MM.1S (cell line): Measurements from ENCODE around the gene EPS8L1.

Source experiments
- DNase-seq: peaks from one replicate; pipeline ENCODE4 v3.0.0-alpha.2; 2015
- H2AFZ ChIP-seq: fragments of 300-600 bp; sonication (generic); 2 replicates; pipeline ENCODE4 v1.6.0; 2016; ENCODE audit warnings: antibody characterized with exemption, low read length
- H3F3A ChIP-seq: fragments of 300-600 bp; sonication (generic); 2 replicates; pipeline ENCODE4 v1.6.1; 2016; ENCODE audit warnings: mild to moderate bottlenecking, antibody characterized with exemption, low read length, moderate library complexity, mixed read lengths; ENCODE audit not compliant: insufficient read depth
- H3K27ac ChIP-seq: fragments of 300-600 bp; sonication (generic); 2 replicates; pipeline ENCODE4 v1.5.1; 2016; ENCODE audit warnings: mild to moderate bottlenecking, low read length
- H3K27me3 ChIP-seq: fragments of 300-600 bp; sonication (generic); replicated peaks from 2 replicates; pipeline ENCODE4 v1.6.0; 2016; ENCODE audit warnings: low read length; ENCODE audit not compliant: insufficient read depth
- H3K36me3 ChIP-seq: fragments of 300-600 bp; sonication (generic); replicated peaks from 2 replicates; pipeline ENCODE4 v1.6.1; 2016; ENCODE audit warnings: mild to moderate bottlenecking, low read length, mixed read lengths; ENCODE audit not compliant: insufficient read depth
- H3K4me1 ChIP-seq: fragments of 300-600 bp; sonication (generic); 2 replicates; pipeline ENCODE4 v1.6.1; 2016; ENCODE audit warnings: low read length, mixed read lengths
- H3K4me2 ChIP-seq: fragments of 300-600 bp; sonication (generic); 2 replicates; pipeline ENCODE4 v1.6.0; 2016; ENCODE audit warnings: low read depth, low read length
- H3K4me3 ChIP-seq: fragments of 300-600 bp; sonication (generic); 2 replicates; pipeline ENCODE4 v1.5.1; 2016; ENCODE audit warnings: low read length, mixed read lengths
- H3K79me2 ChIP-seq: fragments of 300-600 bp; sonication (generic); 2 replicates; pipeline ENCODE4 v1.6.1; 2016; ENCODE audit warnings: mixed run types, low read length, mixed read lengths
- H3K9ac ChIP-seq: fragments of 300-600 bp; sonication (generic); 2 replicates; pipeline ENCODE4 v1.6.1; 2016; ENCODE audit warnings: low read length, mixed read lengths
- H3K9me2 ChIP-seq: fragments of 300-600 bp; sonication (generic); replicated peaks from 2 replicates; pipeline ENCODE4 v1.6.1; 2016; ENCODE audit warnings: mild to moderate bottlenecking, low read length, mixed read lengths; ENCODE audit not compliant: insufficient read depth
- H3K9me3 ChIP-seq: fragments of 300-600 bp; sonication (generic); replicated peaks from 2 replicates; pipeline ENCODE4 v1.6.1; 2016; ENCODE audit warnings: mild to moderate bottlenecking, low read length, mixed read lengths; ENCODE audit not compliant: insufficient read depth
- H4K20me1 ChIP-seq: fragments of 300-600 bp; sonication (generic); 2 replicates; pipeline ENCODE4 v1.6.1; 2016; ENCODE audit warnings: mild to moderate bottlenecking, low read length, moderate library complexity, mixed read lengths; ENCODE audit not compliant: insufficient read depth
- EZH2 ChIP-seq: fragments of 300-600 bp; sonication (generic); optimal IDR thresholded peaks from 2 replicates; pipeline ENCODE3; 2017; ENCODE audit warnings: low read depth, mild to moderate bottlenecking, antibody characterized with exemption, low read length, mixed read lengths
- EZH2phosphoT487 ChIP-seq: fragments of 300-600 bp; sonication (generic); IDR thresholded peaks from 2 replicates; pipeline ENCODE4 v1.6.1; 2018; ENCODE audit warnings: antibody characterized with exemption, low read length
- TF ChIP-seq, protein P1 (sequence below): fragments of 300-600 bp; sonication (generic); IDR thresholded peaks from 2 replicates; pipeline ENCODE4 v1.5.1; 2016; ENCODE audit warnings: antibody characterized with exemption, low read length, mixed read lengths

Gene EPS8L1

DNA sequence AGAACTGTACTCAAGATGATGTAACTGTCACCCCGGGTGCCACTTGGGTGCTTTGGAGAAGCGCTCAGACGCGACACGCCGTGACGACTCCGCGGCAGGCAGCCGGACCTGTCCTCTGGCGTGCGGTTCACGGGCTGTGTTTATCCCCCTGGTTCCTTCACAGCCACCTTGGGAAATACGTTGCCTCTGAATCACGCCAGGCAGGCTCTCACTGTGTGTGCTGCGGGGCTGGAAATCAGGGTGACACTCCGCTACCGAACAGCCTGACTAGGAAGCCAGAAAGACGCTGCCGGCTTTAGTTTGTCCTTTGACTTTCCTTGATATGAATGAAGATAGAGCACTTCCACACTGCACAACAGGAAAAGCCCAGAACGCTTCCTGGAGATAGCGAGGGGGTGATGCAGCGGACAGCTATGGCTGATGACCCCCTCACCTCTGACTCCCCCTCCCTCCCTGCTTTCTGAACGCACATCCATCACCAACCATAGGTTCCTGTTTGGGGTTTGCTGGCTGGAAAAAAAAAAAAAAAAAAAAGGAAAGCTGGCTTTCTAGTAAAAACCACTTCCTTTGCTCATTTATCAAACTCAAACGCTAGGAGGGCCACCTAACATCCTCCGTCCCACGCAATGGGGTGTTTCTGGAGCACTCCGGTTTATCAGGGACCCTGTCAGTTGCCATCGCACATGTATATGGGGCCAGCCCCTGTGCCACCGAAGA, 33.9 kb upstream of the EPS8L1 start:
- no peaks in the 10 kb centered on the region for H3K27me3 ChIP-seq
- H3K9ac ChIP-seq: no peak overlapping the region
- H3K9me3 ChIP-seq: no peaks in the 10 kb centered on the region
- H3K4me3 ChIP-seq: no peak overlapping the region
- no peaks in the 10 kb centered on the region for H3K4me1 ChIP-seq
- H3F3A ChIP-seq: no peaks in the 10 kb centered on the region
- H3K27ac ChIP-seq: no peak overlapping the region
- no peak for DNase-seq
- no peak overlapping the region for H2AFZ ChIP-seq
- no peaks in the 10 kb centered on the region for H3K36me3 ChIP-seq
- H3K79me2 ChIP-seq: peaks cover 29% of the 10 kb centered on the region
- no peaks in the 10 kb centered on the region for H4K20me1 ChIP-seq
- TF ChIP-seq, protein P1, sequence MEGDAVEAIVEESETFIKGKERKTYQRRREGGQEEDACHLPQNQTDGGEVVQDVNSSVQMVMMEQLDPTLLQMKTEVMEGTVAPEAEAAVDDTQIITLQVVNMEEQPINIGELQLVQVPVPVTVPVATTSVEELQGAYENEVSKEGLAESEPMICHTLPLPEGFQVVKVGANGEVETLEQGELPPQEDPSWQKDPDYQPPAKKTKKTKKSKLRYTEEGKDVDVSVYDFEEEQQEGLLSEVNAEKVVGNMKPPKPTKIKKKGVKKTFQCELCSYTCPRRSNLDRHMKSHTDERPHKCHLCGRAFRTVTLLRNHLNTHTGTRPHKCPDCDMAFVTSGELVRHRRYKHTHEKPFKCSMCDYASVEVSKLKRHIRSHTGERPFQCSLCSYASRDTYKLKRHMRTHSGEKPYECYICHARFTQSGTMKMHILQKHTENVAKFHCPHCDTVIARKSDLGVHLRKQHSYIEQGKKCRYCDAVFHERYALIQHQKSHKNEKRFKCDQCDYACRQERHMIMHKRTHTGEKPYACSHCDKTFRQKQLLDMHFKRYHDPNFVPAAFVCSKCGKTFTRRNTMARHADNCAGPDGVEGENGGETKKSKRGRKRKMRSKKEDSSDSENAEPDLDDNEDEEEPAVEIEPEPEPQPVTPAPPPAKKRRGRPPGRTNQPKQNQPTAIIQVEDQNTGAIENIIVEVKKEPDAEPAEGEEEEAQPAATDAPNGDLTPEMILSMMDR: no peak
- no peak for TF ChIP-seq EZH2phosphoT487
- no peak for TF ChIP-seq EZH2
- H3K4me2 ChIP-seq: no peak overlapping the region
- H3K9me2 ChIP-seq: no peaks in the 10 kb centered on the region

DNA sequence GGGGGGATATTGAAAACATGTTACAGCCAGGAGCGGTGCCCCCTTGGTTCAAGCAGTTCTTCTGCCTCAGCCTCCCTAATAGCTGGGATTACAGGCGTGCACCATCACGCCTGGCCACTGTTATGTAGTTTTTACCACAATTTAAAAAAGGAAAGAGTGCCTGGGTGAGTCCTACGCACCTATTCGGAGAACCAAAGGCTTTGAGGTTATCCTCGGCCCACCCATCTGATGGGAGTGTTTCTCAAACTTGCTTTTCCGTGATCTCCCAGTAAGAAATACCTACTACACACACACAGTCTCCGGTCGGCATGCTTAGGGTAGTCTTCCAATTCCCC, 33.4 kb upstream of the EPS8L1 start:
- Histone ChIP-seq H3K9me2 (no peaks in the 10 kb centered on the region), H3K9ac (no peak overlapping the region), H2AFZ (no peak overlapping the region), H3K27ac (no peak overlapping the region), H3K4me2 (no peak overlapping the region), H3K4me3 (no peak overlapping the region), H3K9me3 (no peaks in the 10 kb centered on the region), H3K36me3 (no peaks in the 10 kb centered on the region), H3K4me1 (no peaks in the 10 kb centered on the region), H4K20me1 (no peaks in the 10 kb centered on the region), H3F3A (no peaks in the 10 kb centered on the region), H3K79me2 (peaks cover 29% of the 10 kb centered on the region), H3K27me3 (no peaks in the 10 kb centered on the region)
- no peak for DNase-seq
- TF ChIP-seq EZH2phosphoT487 (no peak), EZH2 (no peak)
- TF ChIP-seq, protein P1: no peak

DNA sequence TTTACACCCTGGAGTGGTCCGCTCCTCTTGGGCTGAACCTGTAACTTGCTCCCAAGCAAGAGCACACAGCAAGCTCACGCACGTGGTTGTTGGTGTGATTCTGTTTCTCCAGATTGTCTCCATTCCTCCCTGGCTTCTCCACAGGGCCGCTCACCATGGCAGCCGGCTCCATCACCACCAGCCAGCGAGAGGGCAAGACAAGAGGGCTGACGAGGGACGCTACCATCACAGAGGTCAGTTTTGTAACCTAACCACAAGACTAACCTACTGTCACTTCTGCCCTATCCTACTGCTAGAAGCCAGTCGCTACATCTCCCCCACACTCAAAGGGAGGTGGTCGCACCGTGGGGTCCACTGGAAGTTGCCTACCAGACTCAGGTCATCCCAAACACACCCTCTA, 33.0 kb upstream of the EPS8L1 start:
- no peaks in the 10 kb centered on the region for H3K4me1 ChIP-seq
- H2AFZ ChIP-seq: no peak overlapping the region
- H3K9me3 ChIP-seq: no peaks in the 10 kb centered on the region
- H3K27me3 ChIP-seq: no peaks in the 10 kb centered on the region
- peaks cover 29% of the 10 kb centered on the region for H3K79me2 ChIP-seq
- TF ChIP-seq EZH2phosphoT487 (no peak), EZH2 (no peak)
- TF ChIP-seq, protein P1: no peak
- no peaks in the 10 kb centered on the region for H4K20me1 ChIP-seq
- H3K9ac ChIP-seq: no peak overlapping the region
- no peak overlapping the region for H3K4me3 ChIP-seq
- H3K27ac ChIP-seq: no peak overlapping the region
- no peak for DNase-seq
- H3K4me2 ChIP-seq: no peak overlapping the region
- no peaks in the 10 kb centered on the region for H3F3A ChIP-seq
- H3K9me2 ChIP-seq: no peaks in the 10 kb centered on the region
- H3K36me3 ChIP-seq: no peaks in the 10 kb centered on the region
